Measurements from ENCODE around the gene NFYC. TPM values are rescaled to one million over a fixed set of nuclear protein-coding genes. Genes with fewer than 3 reads are reported as not detected.

Gene NFYC
- total and polyA plus RNA-seq, 2 experiments from 2014 or later: 124 to 149 TPM

DNA sequence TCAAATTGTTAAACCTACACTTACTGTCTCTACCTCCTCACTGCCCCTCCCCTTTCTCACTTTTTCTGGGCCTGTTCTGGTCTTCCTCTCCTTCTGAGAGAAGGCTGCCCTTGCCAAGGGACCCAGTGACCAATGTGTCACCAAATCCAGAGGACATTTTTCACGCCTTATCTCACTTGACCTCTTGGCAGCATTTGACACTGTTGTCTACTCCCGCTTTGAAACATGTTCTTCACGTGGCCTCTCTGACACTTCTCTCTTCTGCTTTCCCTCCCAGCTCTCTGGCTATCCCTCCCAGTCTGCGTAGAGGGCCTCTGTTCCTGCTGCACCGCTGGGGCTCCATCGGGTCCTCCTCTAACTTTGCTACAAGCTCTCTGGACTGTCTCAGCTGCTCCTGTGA is 117.4 kb downstream of the NFYC start:
- TF ChIP-seq, protein P1, sequence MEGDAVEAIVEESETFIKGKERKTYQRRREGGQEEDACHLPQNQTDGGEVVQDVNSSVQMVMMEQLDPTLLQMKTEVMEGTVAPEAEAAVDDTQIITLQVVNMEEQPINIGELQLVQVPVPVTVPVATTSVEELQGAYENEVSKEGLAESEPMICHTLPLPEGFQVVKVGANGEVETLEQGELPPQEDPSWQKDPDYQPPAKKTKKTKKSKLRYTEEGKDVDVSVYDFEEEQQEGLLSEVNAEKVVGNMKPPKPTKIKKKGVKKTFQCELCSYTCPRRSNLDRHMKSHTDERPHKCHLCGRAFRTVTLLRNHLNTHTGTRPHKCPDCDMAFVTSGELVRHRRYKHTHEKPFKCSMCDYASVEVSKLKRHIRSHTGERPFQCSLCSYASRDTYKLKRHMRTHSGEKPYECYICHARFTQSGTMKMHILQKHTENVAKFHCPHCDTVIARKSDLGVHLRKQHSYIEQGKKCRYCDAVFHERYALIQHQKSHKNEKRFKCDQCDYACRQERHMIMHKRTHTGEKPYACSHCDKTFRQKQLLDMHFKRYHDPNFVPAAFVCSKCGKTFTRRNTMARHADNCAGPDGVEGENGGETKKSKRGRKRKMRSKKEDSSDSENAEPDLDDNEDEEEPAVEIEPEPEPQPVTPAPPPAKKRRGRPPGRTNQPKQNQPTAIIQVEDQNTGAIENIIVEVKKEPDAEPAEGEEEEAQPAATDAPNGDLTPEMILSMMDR (IDR thresholded peaks at IDR 0.05; ENCODE audit: low read depth, low read length): no peak
- Histone ChIP-seq H3K4me1 (ENCODE audit: low read depth) (peaks cover 16% of the 10 kb centered on the region), H3K27ac (no peak overlapping the region), H3K36me3 (no peaks in the 10 kb centered on the region), H3K9me3 (ENCODE audit: low read depth) (no peaks in the 10 kb centered on the region), H3K4me3 (no peak overlapping the region), H3K27me3 (no peaks in the 10 kb centered on the region)
- DNase-seq (ENCODE audit: low read depth in 1 of 2, low spot score in 1 of 2): no peak

DNA sequence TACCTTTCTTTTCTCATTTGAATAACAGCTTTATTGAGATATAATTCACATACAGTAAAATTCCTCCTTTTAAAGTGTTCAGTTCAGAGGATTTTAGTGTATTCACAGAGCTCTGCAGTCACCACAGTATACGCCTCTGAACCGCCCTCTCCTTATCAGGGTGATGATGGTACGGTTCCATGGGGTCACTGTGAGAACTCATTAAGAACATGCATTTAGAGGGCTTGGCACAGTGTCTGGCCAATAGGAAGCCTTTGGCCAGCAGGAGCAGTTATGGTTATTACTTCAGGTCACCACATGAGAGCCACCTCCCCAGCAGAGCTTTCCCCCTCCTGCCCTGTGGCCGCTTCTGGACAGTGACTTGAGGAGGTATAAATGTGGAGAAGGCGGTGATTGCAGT is 119.4 kb downstream of the NFYC start:
- H3K9me3 ChIP-seq (ENCODE audit: low read depth): no peaks in the 10 kb centered on the region
- H3K4me3 ChIP-seq: no peak overlapping the region
- DNase-seq (ENCODE audit: low read depth in 1 of 2, low spot score in 1 of 2): no peak
- TF ChIP-seq, protein P1 (IDR thresholded peaks at IDR 0.05; ENCODE audit: low read depth, low read length): no peak
- H3K36me3 ChIP-seq: no peaks in the 10 kb centered on the region
- H3K27me3 ChIP-seq: no peaks in the 10 kb centered on the region
- peaks cover 16% of the 10 kb centered on the region for H3K4me1 ChIP-seq (ENCODE audit: low read depth)
- H3K27ac ChIP-seq: no peak overlapping the region

DNA sequence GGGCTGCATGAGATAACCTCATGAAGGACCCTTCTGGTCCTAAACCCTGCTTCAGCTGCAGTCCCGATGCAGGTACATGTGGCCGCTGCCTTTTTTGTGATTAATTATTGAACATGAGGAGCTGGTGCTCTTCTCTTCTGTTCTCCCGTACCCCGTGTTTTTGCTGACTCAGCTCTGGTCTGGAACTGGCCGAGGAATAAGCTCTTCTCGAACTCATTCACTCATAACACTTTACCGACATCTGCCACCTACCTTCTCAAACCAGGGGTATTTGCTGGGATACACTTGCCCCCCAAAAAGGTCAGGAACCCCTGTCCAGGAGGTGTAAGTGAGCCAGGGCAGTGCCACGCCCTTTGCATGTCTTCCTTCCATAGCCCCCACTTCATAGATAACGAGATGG is 123.9 kb downstream of the NFYC start:
- no peaks in the 10 kb centered on the region for H3K9me3 ChIP-seq (ENCODE audit: low read depth)
- TF ChIP-seq, protein P1 (IDR thresholded peaks at IDR 0.05; ENCODE audit: low read depth, low read length): no peak
- DNase-seq (ENCODE audit: low read depth in 1 of 2, low spot score in 1 of 2): no peak
- H3K27ac ChIP-seq: no peak overlapping the region
- peaks cover 23% of the 10 kb centered on the region for H3K27me3 ChIP-seq
- H3K36me3 ChIP-seq: no peaks in the 10 kb centered on the region
- no peaks in the 10 kb centered on the region for H3K4me1 ChIP-seq (ENCODE audit: low read depth)
- H3K4me3 ChIP-seq: no peak overlapping the region

DNA sequence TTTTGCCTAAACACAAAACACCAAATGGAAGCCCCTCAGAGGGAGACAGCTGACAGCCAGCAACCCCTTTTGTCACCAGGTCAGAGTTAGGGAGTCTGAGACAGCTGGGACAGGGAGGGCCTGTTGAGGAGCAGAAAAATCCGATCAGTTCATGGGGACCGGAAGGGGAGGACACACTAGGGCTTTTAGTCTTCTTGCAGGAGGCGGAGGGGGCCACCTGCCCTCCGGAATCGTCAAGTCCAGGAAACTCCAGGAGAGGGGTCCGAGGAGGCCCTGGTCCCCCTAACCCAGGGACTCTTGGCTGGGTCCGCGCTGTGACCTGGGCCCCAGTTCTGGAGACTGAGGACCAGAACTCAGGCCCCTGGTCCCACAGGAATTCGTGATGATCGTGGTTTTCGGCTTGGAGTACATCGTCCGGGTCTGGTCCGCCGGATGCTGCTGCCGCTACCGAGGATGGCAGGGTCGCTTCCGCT is 126.3 kb downstream of the NFYC start:
- H3K27me3 ChIP-seq: peaks cover 23% of the 10 kb centered on the region
- no peak overlapping the region for H3K27ac ChIP-seq
- H3K4me1 ChIP-seq (ENCODE audit: low read depth): no peaks in the 10 kb centered on the region
- DNase-seq (ENCODE audit: low read depth in 1 of 2, low spot score in 1 of 2): no peak
- H3K4me3 ChIP-seq: no peak overlapping the region
- no peaks in the 10 kb centered on the region for H3K9me3 ChIP-seq (ENCODE audit: low read depth)
- TF ChIP-seq, protein P1 (IDR thresholded peaks at IDR 0.05; ENCODE audit: low read depth, low read length): no peak
- H3K36me3 ChIP-seq: no peaks in the 10 kb centered on the region

DNA sequence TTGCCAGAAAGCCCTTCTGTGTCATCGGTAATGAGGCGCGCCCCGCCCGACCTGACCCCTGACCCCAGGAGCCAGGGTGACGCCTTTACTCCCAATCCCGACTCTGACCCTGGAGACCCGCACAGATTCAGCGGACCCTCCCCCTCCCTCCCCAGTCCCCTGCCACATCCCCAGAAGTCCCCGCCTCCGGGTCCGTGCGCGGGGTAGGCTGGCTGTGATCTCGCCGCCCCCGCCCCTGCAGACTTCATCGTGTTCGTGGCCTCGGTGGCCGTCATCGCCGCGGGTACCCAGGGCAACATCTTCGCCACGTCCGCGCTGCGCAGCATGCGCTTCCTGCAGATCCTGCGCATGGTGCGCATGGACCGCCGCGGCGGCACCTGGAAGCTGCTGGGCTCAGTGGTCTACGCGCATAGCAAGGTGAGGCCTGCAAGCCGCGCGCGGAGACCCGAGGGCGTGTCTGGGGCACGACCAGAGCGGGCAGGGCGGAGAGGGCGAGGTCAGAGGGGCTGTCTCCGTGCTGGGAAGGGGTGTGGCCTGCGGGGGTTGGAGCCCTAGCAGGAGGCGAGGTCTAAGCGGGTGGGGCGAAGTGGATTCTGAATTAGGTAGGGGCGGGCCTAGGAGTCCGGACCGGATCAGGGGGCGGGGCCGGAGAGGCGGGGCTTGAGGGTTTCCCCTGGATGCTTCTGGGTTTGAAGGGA is 126.9 kb downstream of the NFYC start:
- peak overlapping the region; percentile 33 for H3K4me3 ChIP-seq
- peaks cover 23% of the 10 kb centered on the region for H3K27me3 ChIP-seq
- H3K9me3 ChIP-seq (ENCODE audit: low read depth): no peaks in the 10 kb centered on the region
- peak; percentile 50 to 69 for DNase-seq (ENCODE audit: low read depth in 1 of 2, low spot score in 1 of 2)
- TF ChIP-seq, protein P1 (IDR thresholded peaks at IDR 0.05; ENCODE audit: low read depth, low read length): no peak
- no peaks in the 10 kb centered on the region for H3K36me3 ChIP-seq
- no peak overlapping the region for H3K27ac ChIP-seq
- H3K4me1 ChIP-seq (ENCODE audit: low read depth): no peaks in the 10 kb centered on the region
